AG04450 (cell line): Measurements from ENCODE around the gene KRT222. TPM values are rescaled to one million over a fixed set of nuclear protein-coding genes. Genes with fewer than 3 reads are reported as not detected.

Source experiments
- CTCF ChIA-PET: fragments of 300-600, 350-600 bp; formaldehyde crosslinking; extraction: SDS; loops from one replicate; lab custom pipeline; 2022; ENCODE audit warnings: antibody characterized with exemption, inconsistent platforms; lab: Charles Lee
- POLR2A ChIA-PET: fragments of 350-600 bp; formaldehyde crosslinking; extraction: SDS; loops from one replicate; lab custom pipeline; 2021; ENCODE audit warnings: antibody characterized with exemption, inconsistent platforms; lab: Yijun Ruan, JAX
- DNase-seq: peaks from one replicate; pipeline ENCODE4 v3.0.0-alpha.2; 2011; ENCODE audit warnings: low read depth, low spot score
- H3K27ac ChIP-seq: one replicate; pipeline ENCODE4 v1.5.1; 2012; ENCODE audit warnings: low read depth, low read length, control low read depth
- H3K27me3 ChIP-seq: one replicate; pipeline ENCODE4 v1.6.0; 2012; ENCODE audit warnings: low read length; ENCODE audit not compliant: control insufficient read depth, insufficient read depth
- H3K4me3 ChIP-seq: 2 replicates; pipeline ENCODE4 v1.5.1; 2011; ENCODE audit warnings: mild to moderate bottlenecking, low read depth, low read length, control low read depth
- H3K9me3 ChIP-seq: 2 replicates; pipeline ENCODE4 v1.5.1; 2012; ENCODE audit warnings: low read length; ENCODE audit not compliant: control insufficient read depth, insufficient read depth
- CTCF ChIP-seq: IDR thresholded peaks from 2 replicates; pipeline ENCODE4 v1.5.1; 2011; ENCODE audit warnings: low read depth, low read length, control low read depth, inconsistent platforms
- polyA plus RNA-seq: library from polyadenylated mRNA; depleted of rRNA; stranded (reverse); fragments of >200 nt; gene quantifications from 2 replicates; pipeline ENCODE4 v1.2.3, GENCODE V29; 2011

KRT222 gene
- polyA plus RNA-seq, 1 experiment, result not detected

GRCh38 chr17:40666331-40666730 is 1.4 kb upstream of the KRT222 start:
- no peak for TF ChIP-seq CTCF
- H3K27me3 ChIP-seq, result peaks cover 33% of the 10 kb centered on the region
- POLR2A ChIA-PET, result no interaction called here
- H3K9me3 ChIP-seq, result no peaks in the 10 kb centered on the region
- no peak overlapping the region for H3K27ac ChIP-seq
- CTCF ChIA-PET, result interaction anchor here (1.8 kb wide), 1 partner anchor 982 kb away, joined by 6 read pairs; no protein-coding TSS in a partner anchor
- DNase-seq, result no peak
- no peak overlapping the region for H3K4me3 ChIP-seq

- Histone ChIP-seq H3K27me3 (peaks cover 30% of the 10 kb centered on the region), H3K9me3 (no peaks in the 10 kb centered on the region), H3K4me3 (no peak overlapping the region), H3K27ac (no peak overlapping the region)
- ChIA-PET CTCF (no interaction called here), POLR2A (no interaction called here)
- no peak for DNase-seq
- TF ChIP-seq CTCF, result no peak
Measured at GRCh38 chr17:40663252-40663651, 1.7 kb downstream of the KRT222 start.

DNA sequence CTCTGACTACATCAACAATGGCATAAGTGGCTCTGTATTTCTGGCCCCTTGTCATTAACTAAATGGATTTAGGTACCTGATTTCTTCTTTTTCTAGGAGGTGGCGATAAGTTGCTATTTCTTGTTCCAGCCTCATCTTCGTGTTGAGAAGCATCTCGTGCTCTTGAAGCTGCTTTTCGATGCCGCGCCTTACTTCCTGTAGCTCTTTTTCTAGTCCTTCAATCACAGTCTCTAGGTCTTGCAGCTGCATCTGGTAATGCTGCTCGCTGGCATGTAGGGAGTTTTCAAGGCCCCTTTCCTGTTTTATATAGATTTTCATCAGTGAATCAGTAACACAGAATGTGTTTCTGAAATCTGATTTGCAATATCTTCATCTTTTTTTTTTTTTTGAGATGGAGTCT is 5.1 kb downstream of the KRT222 start:
- no peak overlapping the region for H3K4me3 ChIP-seq
- TF ChIP-seq CTCF, result no peak
- H3K27ac ChIP-seq, result no peak overlapping the region
- no peak for DNase-seq
- ChIA-PET CTCF (interaction anchor here (0.7 kb wide), 1 partner anchor 15 kb away, joined by 3 read pairs; no protein-coding TSS in a partner anchor), POLR2A (no interaction called here)
- peaks cover 20% of the 10 kb centered on the region for H3K27me3 ChIP-seq
- no peaks in the 10 kb centered on the region; the same call in 1 of the 2 replicates for H3K9me3 ChIP-seq

DNA sequence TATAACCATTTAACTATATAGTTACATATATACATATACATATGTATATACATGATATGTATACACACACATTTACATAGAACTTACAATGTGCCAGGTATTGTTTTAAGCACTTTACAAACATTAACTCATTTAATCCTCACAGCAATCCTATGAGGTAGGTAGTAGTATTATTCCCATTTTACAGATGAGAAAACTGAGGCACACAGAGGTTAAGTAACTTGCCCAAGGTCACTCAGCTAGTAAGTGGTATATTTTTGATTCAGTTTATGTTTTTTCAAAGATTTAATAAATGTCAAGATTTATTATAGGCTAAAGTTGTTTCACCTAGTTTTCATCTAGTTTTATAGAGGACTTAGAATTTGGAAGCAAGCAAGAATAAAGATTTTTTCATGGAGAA is 6.6 kb downstream of the KRT222 start:
- Histone ChIP-seq H3K9me3 (no peaks in the 10 kb centered on the region; the same call in 1 of the 2 replicates), H3K27me3 (peaks cover 12% of the 10 kb centered on the region), H3K27ac (no peak overlapping the region), H3K4me3 (no peak overlapping the region)
- no peak for DNase-seq
- ChIA-PET POLR2A (no interaction called here), CTCF (no interaction called here)
- TF ChIP-seq CTCF, result no peak

- Histone ChIP-seq H3K27ac (no peak overlapping the region), H3K4me3 (no peak overlapping the region), H3K9me3 (no peaks in the 10 kb centered on the region; the same call in 1 of the 2 replicates), H3K27me3 (no peaks in the 10 kb centered on the region)
- DNase-seq, result no peak
- ChIA-PET CTCF (no interaction called here), POLR2A (no interaction called here)
- no peak for TF ChIP-seq CTCF
Measured at GRCh38 chr17:40651939-40652338, 13.0 kb downstream of the KRT222 start.
